Neuronal stem cell (in vitro differentiated cells): ENCODE data around the gene WWOX.

ENCODE experiments used
- DNase-seq: peaks from one replicate; pipeline ENCODE4 v3.0.0-alpha.2; 2013; ENCODE audit warnings: low spot score
- H2AFZ ChIP-seq: one replicate; pipeline ENCODE4 v1.6.1; 2013; ENCODE audit warnings: mild to moderate bottlenecking, low read length, inconsistent platforms
- H2AK5ac ChIP-seq: 2 replicates; pipeline ENCODE4 v1.6.1; 2013; ENCODE audit warnings: low read depth, mild to moderate bottlenecking, inconsistent platforms, low read length, moderate library complexity, mixed read lengths
- H2BK120ac ChIP-seq: 2 replicates; pipeline ENCODE4 v1.6.1; 2013; ENCODE audit warnings: low read depth, mild to moderate bottlenecking, inconsistent platforms, low read length, moderate library complexity, mixed read lengths
- H2BK12ac ChIP-seq: one replicate; pipeline ENCODE4 v1.6.1; 2013; ENCODE audit warnings: low read length, inconsistent platforms
- H2BK15ac ChIP-seq: 2 replicates; pipeline ENCODE4 v1.6.1; 2013; ENCODE audit warnings: mild to moderate bottlenecking, low read length, inconsistent platforms, mixed read lengths
- H2BK5ac ChIP-seq: one replicate; pipeline ENCODE4 v1.6.1; 2013; ENCODE audit warnings: inconsistent platforms, mild to moderate bottlenecking, low read length, moderate library complexity
- H3K14ac ChIP-seq: one replicate; pipeline ENCODE4 v1.6.1; 2013; ENCODE audit warnings: low read length, inconsistent platforms
- H3K18ac ChIP-seq: 2 replicates; pipeline ENCODE4 v1.6.1; 2013; ENCODE audit warnings: low read length, inconsistent platforms
- H3K23ac ChIP-seq: 2 replicates; pipeline ENCODE4 v1.6.1; 2013; ENCODE audit warnings: low read depth, mild to moderate bottlenecking, mixed read lengths, low read length, inconsistent platforms; ENCODE audit not compliant: poor library complexity
- H3K27ac ChIP-seq: replicated peaks from 3 replicates; pipeline ENCODE4 v1.5.1; 2013; ENCODE audit warnings: low read length, inconsistent platforms
- H3K27me3 ChIP-seq, 3 experiments: 2 replicates each; pipeline ENCODE4 v1.6.1; 2013; ENCODE audit warnings: low read length in 3 of 3, mild to moderate bottlenecking in 2 of 3, inconsistent platforms in 1 of 3, low read depth in 1 of 3, mixed read lengths in 1 of 3, moderate library complexity in 1 of 3; ENCODE audit not compliant: control insufficient read depth in 3 of 3, insufficient read depth in 3 of 3
- H3K36me3 ChIP-seq, 2 donors: replicated peaks in 1 of 2; 2 replicates each; pipeline ENCODE4 v1.6.1; 2013; ENCODE audit warnings: low read length in 2 of 2; ENCODE audit not compliant: control insufficient read depth in 2 of 2, insufficient read depth in 2 of 2
- H3K4ac ChIP-seq: 2 replicates; pipeline ENCODE4 v1.6.1; 2013; ENCODE audit warnings: inconsistent platforms, mild to moderate bottlenecking, low read length, moderate library complexity
- H3K4me1 ChIP-seq, 2 donors: 1 replicate in 1 of 2; 2 replicates in 1 of 2; pipeline ENCODE4 v1.6.1; 2013; ENCODE audit warnings: low read length in 2 of 2, low read depth in 1 of 2; ENCODE audit not compliant: control insufficient read depth in 2 of 2, insufficient read depth in 1 of 2
- H3K4me2 ChIP-seq: one replicate; pipeline ENCODE4 v1.6.1; 2013; ENCODE audit warnings: mild to moderate bottlenecking, low read length, inconsistent platforms; ENCODE audit not compliant: insufficient read depth, poor library complexity, severe bottlenecking
- H3K4me3 ChIP-seq, 2 donors: 2 replicates each; pipeline ENCODE4 v1.5.1; 2013; ENCODE audit warnings: low read length in 2 of 2, mild to moderate bottlenecking in 2 of 2, inconsistent platforms in 1 of 2, moderate library complexity in 1 of 2
- H3K79me1 ChIP-seq: one replicate; pipeline ENCODE4 v1.6.1; 2013; ENCODE audit warnings: low read depth, mild to moderate bottlenecking, inconsistent platforms, low read length, moderate library complexity
- H3K9ac ChIP-seq: one replicate; pipeline ENCODE4 v1.6.1; 2013; ENCODE audit warnings: mild to moderate bottlenecking, low read depth, low read length, inconsistent platforms; ENCODE audit not compliant: poor library complexity
- H3K9me3 ChIP-seq, 2 donors: replicated peaks in 1 of 2; 2 replicates each; pipeline versions ENCODE3 to v1.6.1; 2013; ENCODE audit warnings: low read length in 2 of 2, mild to moderate bottlenecking in 2 of 2, inconsistent platforms in 1 of 2, low read depth in 1 of 2, mixed read lengths in 1 of 2, moderate library complexity in 1 of 2; ENCODE audit not compliant: control insufficient read depth in 2 of 2, insufficient read depth in 1 of 2
- H4K8ac ChIP-seq: one replicate; pipeline ENCODE4 v1.6.1; 2013; ENCODE audit warnings: low read depth, mild to moderate bottlenecking, inconsistent platforms, low read length, moderate library complexity
- H4K91ac ChIP-seq: one replicate; pipeline ENCODE4 v1.6.1; 2013; ENCODE audit warnings: low read length, low read depth, mild to moderate bottlenecking, inconsistent platforms; ENCODE audit not compliant: poor library complexity
- WGBS, 2 donors: extraction: QIAGEN DNeasy Blood & Tissue Kit; methylation state at CpG; one replicate each; pipeline ENCODE4 v1.1.7; 2013; ENCODE audit warnings: missing lambda C conversion rate in 2 of 2, mixed read lengths in 1 of 2; ENCODE audit not compliant: insufficient read length in 2 of 2, insufficient replicate concordance in 1 of 2; ENCODE audit errors: extremely low coverage in 2 of 2; 5-methylcytosine and 5-hydroxymethylcytosine counted together

The WWOX gene

GRCh38 chr16:79155904-79156303 lies 1056.5 kb downstream of the WWOX start:
- Histone ChIP-seq H3K4me1 (peaks cover 10 to 12% of the 10 kb centered on the region in 2 donors), H3K4me2 (no peak overlapping the region), H4K8ac (no peak overlapping the region), H3K9ac (no peak overlapping the region), H2BK5ac (no peak overlapping the region), H3K36me3 (no peaks in the 10 kb centered on the region), H2AK5ac (no peak overlapping the region), H3K27me3 (no peaks in the 10 kb centered on the region), H2BK120ac (no peak overlapping the region), H2AFZ (no peak overlapping the region), H3K27ac (no peak overlapping the region), H3K18ac (no peak overlapping the region), H3K4ac (no peak overlapping the region), H3K4me3 (no peak overlapping the region), H4K91ac (no peak overlapping the region), H3K23ac (no peak overlapping the region), H3K9me3 (no peaks in the 10 kb centered on the region), H2BK12ac (no peak overlapping the region), H3K79me1 (no peaks in the 10 kb centered on the region), H2BK15ac (no peak overlapping the region), H3K14ac (no peak overlapping the region)
- no peak for DNase-seq
- WGBS, 2 donors, result no CpG with 5 or more reads among the region's 4 CpGs

GRCh38 chr16:79156761-79157160 lies 1057.3 kb downstream of the WWOX start:
- no peak overlapping the region for H3K4me2 ChIP-seq
- H3K23ac ChIP-seq, result no peak overlapping the region
- no peak overlapping the region for H2BK5ac ChIP-seq
- no peak overlapping the region for H3K4me3 ChIP-seq
- H2BK15ac ChIP-seq, result no peak overlapping the region
- WGBS, 2 donors, result no CpG with 5 or more reads among the region's 1 CpG
- no peak overlapping the region for H4K91ac ChIP-seq
- no peaks in the 10 kb centered on the region for H3K9me3 ChIP-seq
- H4K8ac ChIP-seq, result no peak overlapping the region
- H2BK12ac ChIP-seq, result no peak overlapping the region
- H3K27ac ChIP-seq, result no peak overlapping the region
- H3K9ac ChIP-seq, result no peak overlapping the region
- H2AK5ac ChIP-seq, result no peak overlapping the region
- peaks cover 10 to 12% of the 10 kb centered on the region in 2 donors for H3K4me1 ChIP-seq
- no peaks in the 10 kb centered on the region for H3K27me3 ChIP-seq
- no peaks in the 10 kb centered on the region for H3K36me3 ChIP-seq
- no peak overlapping the region for H2BK120ac ChIP-seq
- no peaks in the 10 kb centered on the region for H3K79me1 ChIP-seq
- H3K14ac ChIP-seq, result no peak overlapping the region
- H3K4ac ChIP-seq, result no peak overlapping the region
- no peak for DNase-seq
- H2AFZ ChIP-seq, result no peak overlapping the region
- no peak overlapping the region for H3K18ac ChIP-seq

GRCh38 chr16:79158337-79158736 lies 1058.9 kb downstream of the WWOX start:
- H4K8ac ChIP-seq, result no peak overlapping the region
- no peak overlapping the region for H2BK5ac ChIP-seq
- H3K18ac ChIP-seq, result no peak overlapping the region
- no peak overlapping the region for H3K14ac ChIP-seq
- H3K9ac ChIP-seq, result no peak overlapping the region
- no peak overlapping the region for H4K91ac ChIP-seq
- H2AK5ac ChIP-seq, result no peak overlapping the region
- H3K36me3 ChIP-seq, result no peaks in the 10 kb centered on the region
- no peaks in the 10 kb centered on the region for H3K79me1 ChIP-seq
- no peak overlapping the region for H3K4ac ChIP-seq
- H3K23ac ChIP-seq, result no peak overlapping the region
- H2BK120ac ChIP-seq, result no peak overlapping the region
- DNase-seq, result no peak
- no peaks in the 10 kb centered on the region for H3K9me3 ChIP-seq
- H3K4me3 ChIP-seq, result no peak overlapping the region
- H3K4me1 ChIP-seq, result peaks cover 5 to 12% of the 10 kb centered on the region in 2 donors
- no peak overlapping the region for H2BK12ac ChIP-seq
- H2BK15ac ChIP-seq, result no peak overlapping the region
- H3K27ac ChIP-seq, result no peak overlapping the region
- WGBS, 2 donors, result no CpG with 5 or more reads among the region's 6 CpGs
- H2AFZ ChIP-seq, result no peak overlapping the region
- no peak overlapping the region for H3K4me2 ChIP-seq
- no peaks in the 10 kb centered on the region for H3K27me3 ChIP-seq

- no peak overlapping the region for H4K8ac ChIP-seq
- H2BK12ac ChIP-seq, result no peak overlapping the region
- no peak overlapping the region for H3K14ac ChIP-seq
- no peak overlapping the region for H3K9ac ChIP-seq
- peak overlapping the region; percentile 8 for H2AK5ac ChIP-seq
- no peak overlapping the region for H3K27ac ChIP-seq
- no peak overlapping the region for H2AFZ ChIP-seq
- H3K18ac ChIP-seq, result no peak overlapping the region
- H2BK120ac ChIP-seq, result no peak overlapping the region
- H3K9me3 ChIP-seq, result no peaks in the 10 kb centered on the region
- H3K27me3 ChIP-seq, result no peaks in the 10 kb centered on the region
- no peak overlapping the region for H3K4me2 ChIP-seq
- H3K4me1 ChIP-seq, result peaks cover 3 to 14% of the 10 kb centered on the region in 2 donors
- no CpG with 5 or more reads among the region's 13 CpGs for whole genome bisulfite sequencing, 2 donors
- no peak overlapping the region for H4K91ac ChIP-seq
- H3K36me3 ChIP-seq, result no peaks in the 10 kb centered on the region
- no peak overlapping the region for H3K4ac ChIP-seq
- no peaks in the 10 kb centered on the region for H3K79me1 ChIP-seq
- no peak overlapping the region for H3K23ac ChIP-seq
- no peak overlapping the region for H2BK15ac ChIP-seq
- no peak overlapping the region for H3K4me3 ChIP-seq
- DNase-seq, result no peak
- H2BK5ac ChIP-seq, result no peak overlapping the region
Observed at GRCh38 chr16:79159261-79160049, 1060.0 kb downstream of the WWOX start.
